ENCODE measurements around the gene CCK. TPM values are rescaled to one million over a fixed set of nuclear protein-coding genes. Genes with fewer than 3 reads are reported as not detected.

The CCK gene
- total and polyA plus RNA-seq, 2 experiments from 2014 or later = 3.1 to 4.2 TPM

DNA sequence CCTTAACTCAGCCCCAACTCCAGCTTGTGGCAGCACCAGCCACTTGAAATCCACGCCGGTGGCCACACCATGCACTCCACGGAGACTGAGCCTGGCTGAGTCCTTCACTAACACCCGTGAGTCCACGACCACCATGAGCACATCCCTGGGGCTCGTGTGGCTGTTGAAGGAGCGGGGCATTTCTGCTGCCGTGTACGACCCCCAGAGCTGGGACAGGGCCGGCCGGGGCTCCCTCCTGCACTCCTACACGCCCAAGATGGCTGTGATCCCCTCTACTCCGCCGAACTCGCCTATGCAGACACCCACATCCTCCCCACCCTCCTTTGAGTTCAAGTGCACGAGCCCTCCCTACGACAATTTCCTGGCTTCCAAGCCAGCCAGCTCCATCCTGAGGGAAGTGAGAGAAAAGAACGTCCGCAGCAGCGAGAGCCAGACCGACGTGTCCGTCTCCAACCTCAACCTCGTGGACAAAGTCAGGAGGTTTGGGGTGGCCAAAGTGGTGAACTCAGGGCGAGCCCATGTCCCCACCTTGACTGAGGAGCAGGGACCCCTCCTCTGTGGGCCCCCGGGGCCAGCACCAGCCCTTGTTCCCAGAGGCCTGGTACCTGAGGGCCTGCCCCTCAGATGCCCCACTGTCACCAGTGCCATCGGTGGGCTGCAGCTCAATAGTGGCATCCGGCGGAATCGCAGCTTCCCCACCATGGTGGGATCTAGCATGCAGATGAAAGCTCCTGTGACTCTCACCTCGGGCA lies 42.9 kb downstream of the CCK start:
- Histone ChIP-seq H3K79me2 (replicated peaks; ENCODE audit: insufficient read depth) (no peaks in the 10 kb centered on the region), H3K4me3 (no peak overlapping the region), H3K27me3 (ENCODE audit: insufficient read depth) (no peaks in the 10 kb centered on the region), H3F3A (replicated peaks; ENCODE audit: low read depth) (no peaks in the 10 kb centered on the region), H3K4me1 (ENCODE audit: insufficient read depth) (no peaks in the 10 kb centered on the region), H4K20me1 (replicated peaks; ENCODE audit: insufficient read depth) (no peaks in the 10 kb centered on the region; the same call in 1 of the 2 replicates), H3K36me3 (ENCODE audit: insufficient read depth) (no peaks in the 10 kb centered on the region), H3K4me2 (no peak overlapping the region), H3K27ac (ENCODE audit: low read depth) (no peak overlapping the region), H2AFZ (no peak overlapping the region), H3K9me2 (ENCODE audit: insufficient read depth) (0 out of 2 replicates have a peak, but pooled peaks cover 4% of the 10 kb centered on the region)
- TF ChIP-seq, protein P1, sequence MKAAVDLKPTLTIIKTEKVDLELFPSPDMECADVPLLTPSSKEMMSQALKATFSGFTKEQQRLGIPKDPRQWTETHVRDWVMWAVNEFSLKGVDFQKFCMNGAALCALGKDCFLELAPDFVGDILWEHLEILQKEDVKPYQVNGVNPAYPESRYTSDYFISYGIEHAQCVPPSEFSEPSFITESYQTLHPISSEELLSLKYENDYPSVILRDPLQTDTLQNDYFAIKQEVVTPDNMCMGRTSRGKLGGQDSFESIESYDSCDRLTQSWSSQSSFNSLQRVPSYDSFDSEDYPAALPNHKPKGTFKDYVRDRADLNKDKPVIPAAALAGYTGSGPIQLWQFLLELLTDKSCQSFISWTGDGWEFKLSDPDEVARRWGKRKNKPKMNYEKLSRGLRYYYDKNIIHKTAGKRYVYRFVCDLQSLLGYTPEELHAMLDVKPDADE (IDR thresholded peaks at IDR 0.05) = no peak
- TF ChIP-seq EZH2 (IDR thresholded peaks at IDR 0.05; ENCODE audit: low read depth, unreplicated experiment) (no peak), POLR2AphosphoS5 (IDR thresholded peaks at IDR 0.05; ENCODE audit: low read depth) (no peak), JUNB (IDR thresholded peaks at IDR 0.05; ENCODE audit: unreplicated experiment) (no peak), CREB1 (CRISPR knock-in tag; IDR thresholded peaks at IDR 0.05; ENCODE audit: low read depth) (no peak), NANOG (IDR thresholded peaks at IDR 0.05; ENCODE audit: borderline replicate concordance) (no peak), EZH2phosphoT487 (IDR thresholded peaks at IDR 0.05; ENCODE audit: unreplicated experiment) (no peak), ZNF114 (CRISPR knock-in tag; IDR thresholded peaks at IDR 0.05) (no peak), STAT1 (IDR thresholded peaks at IDR 0.05; ENCODE audit: unreplicated experiment) (no peak), REST (IDR thresholded peaks at IDR 0.05; ENCODE audit: unreplicated experiment) (no peak), ZNF331 (CRISPR knock-in tag; IDR thresholded peaks at IDR 0.05; ENCODE audit: low read depth) (no peak), ZNF462 (CRISPR knock-in tag; IDR thresholded peaks at IDR 0.05) (no peak)
- TF ChIP-seq, protein P2, sequence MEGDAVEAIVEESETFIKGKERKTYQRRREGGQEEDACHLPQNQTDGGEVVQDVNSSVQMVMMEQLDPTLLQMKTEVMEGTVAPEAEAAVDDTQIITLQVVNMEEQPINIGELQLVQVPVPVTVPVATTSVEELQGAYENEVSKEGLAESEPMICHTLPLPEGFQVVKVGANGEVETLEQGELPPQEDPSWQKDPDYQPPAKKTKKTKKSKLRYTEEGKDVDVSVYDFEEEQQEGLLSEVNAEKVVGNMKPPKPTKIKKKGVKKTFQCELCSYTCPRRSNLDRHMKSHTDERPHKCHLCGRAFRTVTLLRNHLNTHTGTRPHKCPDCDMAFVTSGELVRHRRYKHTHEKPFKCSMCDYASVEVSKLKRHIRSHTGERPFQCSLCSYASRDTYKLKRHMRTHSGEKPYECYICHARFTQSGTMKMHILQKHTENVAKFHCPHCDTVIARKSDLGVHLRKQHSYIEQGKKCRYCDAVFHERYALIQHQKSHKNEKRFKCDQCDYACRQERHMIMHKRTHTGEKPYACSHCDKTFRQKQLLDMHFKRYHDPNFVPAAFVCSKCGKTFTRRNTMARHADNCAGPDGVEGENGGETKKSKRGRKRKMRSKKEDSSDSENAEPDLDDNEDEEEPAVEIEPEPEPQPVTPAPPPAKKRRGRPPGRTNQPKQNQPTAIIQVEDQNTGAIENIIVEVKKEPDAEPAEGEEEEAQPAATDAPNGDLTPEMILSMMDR (conservative IDR thresholded peaks at IDR 0.05; ENCODE audit: low read depth in 2 of 2) = no peak
- Mint-ChIP-seq H3K4me3 (no peak overlapping the region), H3K9me3 (no peaks in the 10 kb centered on the region), H3K36me3 (ENCODE audit: low read depth) (peaks cover 22% of the 10 kb centered on the region), H3K4me1 (no peaks in the 10 kb centered on the region), H3K27ac (no peak overlapping the region), H3K27me3 (ENCODE audit: insufficient read depth, low read depth, poor library complexity) (peaks cover 2% of the 10 kb centered on the region)
- DNase-seq (ENCODE audit: low spot score) (no peak), ATAC-seq (no peak)

Data from GM23338 (cell line).